WI38 (cell line): ENCODE measurements around the gene ABCB11.
A peak's percentile ranks its signal among the peaks of the same experiment; 100 is the strongest.

Experiments
- H3K4me3 ChIP-seq: 2 replicates; pipeline ENCODE4 v1.5.1; 2011; ENCODE audit warnings: low read depth, mild to moderate bottlenecking, control low read depth, low read length
- TF ChIP-seq, protein P1 (sequence below): IDR thresholded peaks from 2 replicates; pipeline ENCODE4 v1.5.1; 2012; ENCODE audit warnings: low read depth, mild to moderate bottlenecking, control low read depth, low read length

ABCB11 gene

DNA sequence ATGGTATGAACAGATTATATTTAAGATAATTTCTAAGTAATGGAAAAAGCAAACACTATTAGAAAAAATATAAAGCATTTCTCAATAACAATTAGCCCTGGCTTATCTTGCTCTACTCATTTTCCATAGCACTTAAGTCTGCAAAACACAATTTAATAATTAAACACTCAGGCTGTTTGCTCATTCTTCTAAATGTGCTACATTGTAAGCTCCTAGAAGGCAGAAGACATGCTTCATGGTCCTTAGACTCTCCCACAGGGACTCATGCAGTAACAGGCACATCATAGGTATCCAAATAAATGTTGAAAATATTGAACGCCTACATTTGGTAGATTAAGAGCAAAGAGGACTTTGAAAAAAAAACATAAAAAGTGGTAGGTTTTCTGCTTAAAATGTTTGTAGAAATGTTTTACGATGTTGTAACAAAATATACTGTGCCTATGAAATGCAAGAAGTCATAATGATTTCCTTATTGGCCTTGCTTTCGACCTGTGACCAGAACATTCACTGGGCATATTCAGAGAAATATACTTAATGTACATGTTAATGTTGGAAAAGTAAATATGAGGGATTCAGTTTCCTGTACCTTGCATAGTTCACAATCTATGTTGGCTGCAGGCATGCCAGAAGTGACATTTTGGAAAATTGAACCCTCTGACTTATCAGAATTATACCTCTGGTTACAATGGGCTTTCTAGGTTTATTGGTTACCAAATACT, 102.9 kb downstream of the ABCB11 start:
- TF ChIP-seq, protein P1, sequence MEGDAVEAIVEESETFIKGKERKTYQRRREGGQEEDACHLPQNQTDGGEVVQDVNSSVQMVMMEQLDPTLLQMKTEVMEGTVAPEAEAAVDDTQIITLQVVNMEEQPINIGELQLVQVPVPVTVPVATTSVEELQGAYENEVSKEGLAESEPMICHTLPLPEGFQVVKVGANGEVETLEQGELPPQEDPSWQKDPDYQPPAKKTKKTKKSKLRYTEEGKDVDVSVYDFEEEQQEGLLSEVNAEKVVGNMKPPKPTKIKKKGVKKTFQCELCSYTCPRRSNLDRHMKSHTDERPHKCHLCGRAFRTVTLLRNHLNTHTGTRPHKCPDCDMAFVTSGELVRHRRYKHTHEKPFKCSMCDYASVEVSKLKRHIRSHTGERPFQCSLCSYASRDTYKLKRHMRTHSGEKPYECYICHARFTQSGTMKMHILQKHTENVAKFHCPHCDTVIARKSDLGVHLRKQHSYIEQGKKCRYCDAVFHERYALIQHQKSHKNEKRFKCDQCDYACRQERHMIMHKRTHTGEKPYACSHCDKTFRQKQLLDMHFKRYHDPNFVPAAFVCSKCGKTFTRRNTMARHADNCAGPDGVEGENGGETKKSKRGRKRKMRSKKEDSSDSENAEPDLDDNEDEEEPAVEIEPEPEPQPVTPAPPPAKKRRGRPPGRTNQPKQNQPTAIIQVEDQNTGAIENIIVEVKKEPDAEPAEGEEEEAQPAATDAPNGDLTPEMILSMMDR = no peak
- no peak overlapping the region for H3K4me3 ChIP-seq

DNA sequence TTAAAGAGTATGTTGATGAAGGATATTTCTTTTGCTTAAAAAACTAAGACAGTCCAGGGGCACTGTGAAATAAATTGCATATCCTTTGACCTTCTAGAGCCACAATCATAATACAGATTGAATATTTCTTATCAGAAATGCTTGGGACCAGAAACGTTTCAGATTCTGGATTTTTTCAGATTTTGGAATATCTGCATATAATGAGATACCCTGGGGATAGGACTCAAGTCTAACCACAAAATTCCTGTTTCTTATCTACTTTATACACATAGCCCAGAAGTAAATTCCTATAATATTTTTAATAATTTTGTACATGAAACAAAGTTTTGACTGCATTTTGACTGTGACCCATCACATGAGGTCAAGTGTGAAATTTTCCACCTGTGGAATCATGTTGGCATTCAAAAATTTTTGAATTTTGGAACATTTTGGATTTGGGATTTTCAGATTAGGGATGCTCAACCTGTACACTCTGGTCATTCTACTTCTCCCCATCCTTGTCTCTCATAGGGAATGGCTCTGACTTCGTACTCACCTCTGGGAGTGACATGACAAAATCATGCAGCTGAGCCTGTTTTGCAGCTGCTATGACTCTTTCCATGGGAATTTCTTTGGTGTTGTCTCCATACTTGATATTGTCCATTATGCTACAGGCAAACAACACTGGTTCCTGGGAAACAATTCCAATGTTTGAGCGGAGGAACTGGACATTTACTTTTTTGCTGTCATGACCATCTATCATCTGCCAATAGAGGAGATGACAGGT, 104.3 kb downstream of the ABCB11 start:
- TF ChIP-seq, protein P1 = no peak
- H3K4me3 ChIP-seq = no peak overlapping the region

DNA sequence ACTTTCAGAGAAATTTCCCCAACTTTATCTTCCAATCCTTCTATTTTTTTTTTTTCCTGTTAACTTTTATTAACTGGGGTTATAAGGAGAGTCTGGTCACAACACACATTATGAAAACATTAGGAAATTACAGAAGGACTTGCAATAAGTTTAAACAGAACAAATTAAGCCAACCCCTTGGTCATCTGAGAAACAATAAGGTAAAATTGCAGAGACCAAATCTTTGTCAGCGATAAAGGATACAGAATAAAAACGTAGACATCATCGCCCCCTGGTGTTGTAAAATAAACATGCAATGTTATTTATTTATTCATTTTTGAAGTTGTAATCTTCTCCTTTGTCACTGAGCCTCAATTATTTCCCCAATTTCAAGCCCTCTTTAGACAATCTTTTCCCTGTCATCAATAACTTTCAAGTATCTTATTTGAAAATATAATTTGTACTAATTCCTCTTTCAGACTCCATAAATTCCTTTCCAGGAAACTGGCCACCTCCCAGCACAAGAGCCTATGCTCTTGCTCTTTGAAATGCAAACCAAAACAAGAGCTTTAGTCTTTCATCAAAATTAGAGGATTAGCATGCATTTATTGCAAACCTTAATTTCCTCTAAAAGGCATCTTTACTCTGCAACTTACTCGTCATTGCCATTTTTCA, 110.5 kb downstream of the ABCB11 start:
- TF ChIP-seq, protein P1 = peak; percentile 20; the same call in 1 of the 2 replicates
- H3K4me3 ChIP-seq = no peak overlapping the region

DNA sequence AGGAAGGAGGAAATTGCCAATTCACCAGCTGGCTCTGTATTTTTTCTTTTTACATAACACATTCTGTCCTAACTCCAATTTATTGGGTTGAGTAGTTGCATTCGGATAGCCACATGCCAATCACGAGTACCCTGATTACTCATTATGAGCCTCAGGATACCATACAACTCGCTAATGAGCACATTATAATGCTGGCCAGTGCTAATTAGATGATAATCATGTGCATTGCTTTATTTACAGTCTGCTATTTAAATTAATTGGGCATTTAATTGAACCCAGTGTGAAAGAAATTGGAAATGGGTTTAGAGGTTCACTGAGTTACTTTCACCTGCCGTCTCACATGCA, 114.8 kb downstream of the ABCB11 start:
- TF ChIP-seq, protein P1 = no peak
- H3K4me3 ChIP-seq = no peak overlapping the region

DNA sequence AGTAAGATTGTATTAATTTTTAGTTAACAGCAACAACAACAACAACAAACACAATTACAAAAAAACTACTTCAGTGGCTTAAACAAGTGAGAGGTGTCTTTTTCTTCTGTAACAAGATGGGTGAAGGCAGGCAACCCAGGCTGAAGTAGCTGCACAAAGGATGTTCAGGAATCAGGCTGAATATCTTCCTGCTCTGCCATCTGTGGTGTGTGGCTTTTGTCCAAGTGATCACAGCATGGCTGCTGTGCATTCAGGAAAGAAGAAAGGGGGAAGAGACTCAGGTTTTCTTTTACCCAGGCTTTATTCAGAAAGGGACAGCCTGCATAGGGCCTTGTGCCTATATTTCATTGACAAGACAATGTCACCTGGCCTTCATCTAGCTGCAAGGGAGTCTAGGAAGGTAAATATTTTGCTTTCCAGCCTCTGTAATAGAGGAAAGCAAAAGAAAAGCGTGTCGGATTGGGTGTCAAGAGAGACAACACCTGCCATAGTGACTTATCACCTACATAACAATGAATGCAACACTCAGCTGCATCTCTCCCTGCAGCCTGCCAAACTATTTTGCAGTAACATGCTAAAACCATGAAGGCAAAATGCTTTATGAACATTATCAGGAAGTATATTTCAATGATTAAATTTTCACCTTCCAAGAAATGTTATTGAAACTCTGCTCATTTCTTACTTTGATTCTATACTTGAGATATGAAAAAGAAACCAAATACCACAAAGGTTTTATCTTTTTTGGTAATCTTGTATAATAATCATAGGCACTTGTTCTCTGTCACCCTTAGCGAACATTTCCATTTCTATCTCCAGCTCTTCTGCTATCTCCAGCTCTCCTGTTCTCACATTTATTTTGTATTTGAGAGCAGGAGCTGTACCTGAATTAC, 115.4 kb downstream of the ABCB11 start:
- H3K4me3 ChIP-seq = no peak overlapping the region
- TF ChIP-seq, protein P1 = no peak

DNA sequence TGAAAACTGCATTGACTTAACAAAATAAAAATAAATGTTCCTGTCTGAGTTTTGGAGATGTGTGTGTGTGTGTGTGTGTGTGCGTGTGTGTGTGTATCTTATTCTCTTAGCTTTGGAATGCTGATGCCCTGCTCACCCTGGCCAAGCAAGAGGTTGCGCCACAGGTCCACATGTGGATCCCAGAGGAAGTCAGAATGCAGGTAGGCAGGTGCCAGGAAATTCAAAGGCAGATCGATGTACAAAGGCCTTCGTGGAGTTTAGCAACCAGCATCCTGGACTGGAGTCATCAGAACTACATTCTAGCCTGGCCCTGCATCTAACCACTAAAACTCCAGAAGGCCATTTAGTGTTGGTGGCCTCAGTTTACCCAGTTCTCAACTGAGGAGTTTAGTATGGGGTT, 117.6 kb downstream of the ABCB11 start:
- TF ChIP-seq, protein P1 = no peak
- no peak overlapping the region for H3K4me3 ChIP-seq
